ENCODE data around the gene FRMD5.
"Not testable (repeated sequence)": the region's sequence is repeated elsewhere in the genome, so short reads cannot be mapped to it uniquely, and the experiment has no call there.

FRMD5 gene

GRCh38 chr15:44195151-44195740 is at the start of gene FRMD5:
TSS of gene FRMD5 (minus strand) at chr15:44195271.
- peak within 1 kb of the TSS; percentile 57 for H3K4me3 ChIP-seq (replicated peaks; ENCODE audit: low read depth, low read length)
- TF ChIP-seq, protein P1, sequence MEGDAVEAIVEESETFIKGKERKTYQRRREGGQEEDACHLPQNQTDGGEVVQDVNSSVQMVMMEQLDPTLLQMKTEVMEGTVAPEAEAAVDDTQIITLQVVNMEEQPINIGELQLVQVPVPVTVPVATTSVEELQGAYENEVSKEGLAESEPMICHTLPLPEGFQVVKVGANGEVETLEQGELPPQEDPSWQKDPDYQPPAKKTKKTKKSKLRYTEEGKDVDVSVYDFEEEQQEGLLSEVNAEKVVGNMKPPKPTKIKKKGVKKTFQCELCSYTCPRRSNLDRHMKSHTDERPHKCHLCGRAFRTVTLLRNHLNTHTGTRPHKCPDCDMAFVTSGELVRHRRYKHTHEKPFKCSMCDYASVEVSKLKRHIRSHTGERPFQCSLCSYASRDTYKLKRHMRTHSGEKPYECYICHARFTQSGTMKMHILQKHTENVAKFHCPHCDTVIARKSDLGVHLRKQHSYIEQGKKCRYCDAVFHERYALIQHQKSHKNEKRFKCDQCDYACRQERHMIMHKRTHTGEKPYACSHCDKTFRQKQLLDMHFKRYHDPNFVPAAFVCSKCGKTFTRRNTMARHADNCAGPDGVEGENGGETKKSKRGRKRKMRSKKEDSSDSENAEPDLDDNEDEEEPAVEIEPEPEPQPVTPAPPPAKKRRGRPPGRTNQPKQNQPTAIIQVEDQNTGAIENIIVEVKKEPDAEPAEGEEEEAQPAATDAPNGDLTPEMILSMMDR (IDR thresholded peaks at IDR 0.05; ENCODE audit: low read length, missing control alignments) = peak; percentile 58
- peak; percentile 97 for DNase-seq (ENCODE audit: low read depth)

DNA sequence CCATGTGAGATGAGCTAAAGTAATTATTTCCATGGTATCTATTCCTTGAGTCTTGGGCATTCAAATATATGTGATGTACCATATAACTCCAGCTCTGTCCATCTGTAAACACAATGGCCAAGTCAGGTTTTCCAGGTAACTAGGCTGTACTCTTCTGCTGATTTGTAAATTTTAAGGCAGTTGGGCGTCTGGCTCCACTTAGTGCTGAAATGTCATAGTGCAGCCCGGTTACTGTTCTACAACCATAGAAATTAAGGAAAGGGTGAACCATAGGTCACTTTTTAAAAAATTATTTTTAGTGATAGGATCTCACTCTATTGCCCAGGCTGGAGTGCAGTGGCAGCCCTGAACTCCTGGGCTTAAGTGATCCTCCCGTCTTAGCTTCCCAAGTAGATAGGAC is 48.8 kb upstream of the FRMD5 start:
- TF ChIP-seq, protein P1 (IDR thresholded peaks at IDR 0.05; ENCODE audit: low read length, missing control alignments) = no peak
- DNase-seq (ENCODE audit: low read depth) = no peak
- H3K4me3 ChIP-seq (replicated peaks; ENCODE audit: low read depth, low read length) = no peak overlapping the region

GRCh38 chr15:44243141-44243540 is 48.1 kb upstream of the FRMD5 start:
- H3K4me3 ChIP-seq (replicated peaks; ENCODE audit: low read depth, low read length) = no peak overlapping the region
- TF ChIP-seq, protein P1 (IDR thresholded peaks at IDR 0.05; ENCODE audit: low read length, missing control alignments) = no peak
- no peak for DNase-seq (ENCODE audit: low read depth)

DNA sequence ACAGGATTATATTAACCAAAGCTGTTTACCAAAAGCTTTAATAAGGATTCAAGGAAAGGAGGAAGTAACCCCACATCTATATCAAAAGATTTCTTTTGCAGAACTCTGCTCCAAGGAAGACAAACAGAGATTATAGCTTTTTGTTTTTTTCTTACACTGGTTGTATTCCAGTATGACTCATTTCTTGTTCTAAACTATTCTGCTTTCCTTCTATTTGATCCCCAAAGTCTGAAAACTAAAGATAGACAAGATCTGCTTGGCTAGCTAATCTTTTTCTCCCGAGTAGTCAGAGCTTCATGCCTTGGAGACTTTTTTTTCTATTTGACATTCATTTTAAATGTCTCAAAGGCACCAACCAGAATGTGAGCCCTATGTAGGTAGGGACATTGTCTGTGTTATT is 36.8 kb upstream of the FRMD5 start:
- TF ChIP-seq, protein P1 (IDR thresholded peaks at IDR 0.05; ENCODE audit: low read length, missing control alignments) = no peak

GRCh38 chr15:44229301-44229700 is 34.2 kb upstream of the FRMD5 start:
- H3K4me3 ChIP-seq (replicated peaks; ENCODE audit: low read depth, low read length); DNase-seq (ENCODE audit: low read depth): not testable (repeated sequence)

More for the DNA sequence above, 36.8 kb upstream of the FRMD5 start:
- DNase-seq (ENCODE audit: low read depth) = no peak
- no peak overlapping the region for H3K4me3 ChIP-seq (replicated peaks; ENCODE audit: low read depth, low read length)

DNA sequence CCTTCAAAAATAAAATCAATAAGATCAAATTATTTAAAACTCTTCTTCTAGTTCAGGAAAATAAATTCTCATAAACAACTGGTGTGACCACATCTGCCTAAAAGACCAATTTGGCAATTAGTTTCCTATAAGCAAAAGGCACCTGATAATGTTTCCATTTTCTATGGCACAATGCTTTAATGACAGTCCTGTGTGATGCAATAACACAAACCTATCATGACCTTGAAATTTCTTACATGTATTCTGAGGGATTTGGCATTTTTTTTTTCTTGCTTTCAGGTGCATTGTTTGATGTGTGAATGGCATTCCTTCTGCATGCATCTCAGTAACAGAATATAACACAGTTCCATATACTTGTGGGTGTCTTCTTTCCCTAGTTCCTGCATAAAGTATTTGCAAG is 32.5 kb upstream of the FRMD5 start:
- TF ChIP-seq, protein P1 (IDR thresholded peaks at IDR 0.05; ENCODE audit: low read length, missing control alignments) = no peak
- no peak overlapping the region for H3K4me3 ChIP-seq (replicated peaks; ENCODE audit: low read depth, low read length)
- DNase-seq (ENCODE audit: low read depth) = no peak

- H3K4me3 ChIP-seq (replicated peaks; ENCODE audit: low read depth, low read length) = not testable (repeated sequence)
Measured at GRCh38 chr15:44227001-44227400, 31.9 kb upstream of the FRMD5 start.

DNA sequence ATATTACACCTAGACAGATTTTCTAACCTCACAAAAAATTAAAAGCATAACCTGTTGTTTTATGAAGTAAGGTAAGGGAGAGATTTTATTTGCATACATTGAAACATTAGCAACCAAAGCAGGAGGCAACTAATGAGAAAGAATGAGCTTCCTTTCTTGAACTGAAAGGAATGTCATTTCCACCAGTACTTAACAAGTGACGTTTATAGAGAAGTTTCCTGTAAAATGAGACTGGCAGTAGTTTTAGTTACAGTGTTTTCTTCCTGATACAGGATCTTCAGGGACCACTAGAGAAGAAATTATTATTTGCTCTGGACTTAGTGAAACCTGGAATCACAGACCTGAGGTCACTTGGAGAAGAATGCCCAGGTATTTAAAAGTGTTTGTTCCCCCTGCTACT is 27.4 kb upstream of the FRMD5 start:
- no peak overlapping the region for H3K4me3 ChIP-seq (replicated peaks; ENCODE audit: low read depth, low read length)
- DNase-seq (ENCODE audit: low read depth) = no peak
- TF ChIP-seq, protein P1 (IDR thresholded peaks at IDR 0.05; ENCODE audit: low read length, missing control alignments) = no peak

More at GRCh38 chr15:44227001-44227400, 31.9 kb upstream of the FRMD5 start:
- DNase-seq (ENCODE audit: low read depth) = not testable (repeated sequence)

Measured in fibroblast of pulmonary artery (primary cell).